Subcutaneous adipose tissue (tissue), 4 donors: ENCODE measurements around the gene HOXC11. TPM values are rescaled to one million over a fixed set of nuclear protein-coding genes. Genes with fewer than 3 reads are reported as not detected.

Experiments
- total RNA-seq, 4 donors: library from RNA; depleted of rRNA; stranded (reverse); fragments of >200 nt; gene quantifications; one replicate each; pipeline ENCODE4 v1.1.0, GENCODE V29; 2016
- TF ChIP-seq, protein P1 (sequence below): fragments of 450-650 bp; IDR thresholded peaks from one replicate; pipeline ENCODE4 v1.5.1; 2016; ENCODE audit warnings: low read depth, mild to moderate bottlenecking, control low read depth, antibody characterized with exemption, moderate library complexity

The HOXC11 gene
- total RNA-seq, 4 donors from 2014 or later, result 0.38 to 0.51 (median 0.44) TPM; not detected in 1

DNA sequence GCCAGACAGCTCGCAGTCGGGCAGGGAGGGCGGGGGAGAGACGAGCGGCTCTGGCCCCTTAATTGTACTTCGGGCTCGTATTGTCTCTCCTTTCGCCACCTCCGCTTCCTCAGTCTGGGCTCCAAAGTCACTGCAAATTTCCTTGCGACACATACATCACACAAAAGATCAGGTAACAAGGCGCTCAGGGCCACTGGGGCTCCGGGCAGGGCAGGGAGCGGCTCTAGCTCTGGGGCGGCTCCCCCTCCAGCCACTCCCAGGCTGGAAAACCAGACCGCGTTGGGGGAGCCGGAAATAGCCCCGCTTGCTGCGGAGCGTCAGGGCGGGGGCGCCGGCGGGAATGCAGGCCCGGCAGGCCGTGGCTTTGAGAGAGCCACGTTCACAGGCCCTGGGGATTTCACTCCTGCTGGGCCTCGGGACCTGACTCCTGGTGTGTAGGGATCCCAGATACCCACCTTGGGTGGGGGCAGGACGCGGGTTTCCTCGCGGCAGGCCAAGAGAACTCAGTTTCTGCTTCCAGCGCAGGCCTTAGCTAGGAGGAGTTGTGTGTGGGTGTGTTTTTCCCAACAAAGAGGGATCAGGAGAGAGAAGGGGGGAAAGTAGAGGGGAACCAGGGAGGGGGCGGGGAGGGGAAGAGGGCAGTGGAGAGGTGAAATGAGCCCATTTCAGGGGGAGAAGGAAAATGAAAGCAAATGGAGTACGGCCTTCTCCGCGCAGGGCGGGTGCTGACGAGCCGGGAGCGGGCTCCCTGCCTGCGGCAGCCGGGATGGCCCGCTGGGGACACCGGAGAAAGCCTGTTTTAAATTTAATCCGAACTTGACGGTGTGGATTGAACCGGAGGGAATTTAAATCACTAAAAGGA, 22.7 kb downstream of the HOXC11 start:
- TF ChIP-seq, protein P1, sequence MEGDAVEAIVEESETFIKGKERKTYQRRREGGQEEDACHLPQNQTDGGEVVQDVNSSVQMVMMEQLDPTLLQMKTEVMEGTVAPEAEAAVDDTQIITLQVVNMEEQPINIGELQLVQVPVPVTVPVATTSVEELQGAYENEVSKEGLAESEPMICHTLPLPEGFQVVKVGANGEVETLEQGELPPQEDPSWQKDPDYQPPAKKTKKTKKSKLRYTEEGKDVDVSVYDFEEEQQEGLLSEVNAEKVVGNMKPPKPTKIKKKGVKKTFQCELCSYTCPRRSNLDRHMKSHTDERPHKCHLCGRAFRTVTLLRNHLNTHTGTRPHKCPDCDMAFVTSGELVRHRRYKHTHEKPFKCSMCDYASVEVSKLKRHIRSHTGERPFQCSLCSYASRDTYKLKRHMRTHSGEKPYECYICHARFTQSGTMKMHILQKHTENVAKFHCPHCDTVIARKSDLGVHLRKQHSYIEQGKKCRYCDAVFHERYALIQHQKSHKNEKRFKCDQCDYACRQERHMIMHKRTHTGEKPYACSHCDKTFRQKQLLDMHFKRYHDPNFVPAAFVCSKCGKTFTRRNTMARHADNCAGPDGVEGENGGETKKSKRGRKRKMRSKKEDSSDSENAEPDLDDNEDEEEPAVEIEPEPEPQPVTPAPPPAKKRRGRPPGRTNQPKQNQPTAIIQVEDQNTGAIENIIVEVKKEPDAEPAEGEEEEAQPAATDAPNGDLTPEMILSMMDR, result no peak

DNA sequence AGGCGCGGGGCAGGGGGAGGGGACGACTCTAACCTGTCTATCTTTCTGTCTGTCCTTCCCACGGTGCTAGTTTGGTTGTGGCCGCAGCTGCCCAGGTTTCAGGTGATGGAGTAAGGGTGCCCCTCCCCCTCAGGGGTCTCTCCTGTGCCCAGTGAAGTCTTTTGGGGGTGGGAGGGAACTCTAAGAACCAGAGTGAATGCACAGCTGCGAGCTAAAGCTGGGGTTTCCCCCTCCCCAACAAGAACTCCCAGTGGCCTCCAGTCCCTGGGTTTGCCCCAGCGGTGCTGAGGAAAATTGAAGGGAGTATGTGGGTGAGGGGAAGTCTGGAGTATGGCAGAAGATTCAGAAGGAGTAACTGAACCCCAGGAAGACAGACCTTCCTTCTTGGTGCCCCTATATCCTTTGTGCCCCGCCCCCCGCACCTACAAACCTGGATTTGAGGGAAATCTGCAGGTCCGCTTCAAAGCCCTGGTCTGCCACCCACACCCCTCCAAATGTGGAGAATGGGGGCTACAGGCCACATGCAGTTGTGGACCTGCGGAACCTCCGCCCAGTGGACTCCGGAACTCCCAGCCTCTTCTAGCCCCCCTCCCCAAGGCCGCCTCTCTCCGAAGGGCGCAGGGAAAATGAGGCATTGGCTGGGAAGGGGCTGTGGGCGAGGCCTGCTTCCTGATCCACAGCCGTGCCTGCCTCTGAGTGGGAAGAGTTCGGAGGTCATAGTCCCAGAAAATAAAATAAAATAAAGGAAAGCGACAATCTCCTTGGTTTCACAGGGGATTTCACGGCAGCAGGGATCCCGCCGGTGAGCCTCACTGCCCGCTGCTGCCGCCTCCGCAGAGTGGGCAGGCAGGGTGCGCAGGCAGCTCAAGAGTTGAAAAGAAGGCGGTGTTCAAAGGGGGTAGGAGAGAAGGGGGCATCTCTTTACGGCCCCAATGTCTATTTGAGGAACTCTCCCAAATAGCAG, 23.6 kb downstream of the HOXC11 start:
- TF ChIP-seq, protein P1, result no peak

DNA sequence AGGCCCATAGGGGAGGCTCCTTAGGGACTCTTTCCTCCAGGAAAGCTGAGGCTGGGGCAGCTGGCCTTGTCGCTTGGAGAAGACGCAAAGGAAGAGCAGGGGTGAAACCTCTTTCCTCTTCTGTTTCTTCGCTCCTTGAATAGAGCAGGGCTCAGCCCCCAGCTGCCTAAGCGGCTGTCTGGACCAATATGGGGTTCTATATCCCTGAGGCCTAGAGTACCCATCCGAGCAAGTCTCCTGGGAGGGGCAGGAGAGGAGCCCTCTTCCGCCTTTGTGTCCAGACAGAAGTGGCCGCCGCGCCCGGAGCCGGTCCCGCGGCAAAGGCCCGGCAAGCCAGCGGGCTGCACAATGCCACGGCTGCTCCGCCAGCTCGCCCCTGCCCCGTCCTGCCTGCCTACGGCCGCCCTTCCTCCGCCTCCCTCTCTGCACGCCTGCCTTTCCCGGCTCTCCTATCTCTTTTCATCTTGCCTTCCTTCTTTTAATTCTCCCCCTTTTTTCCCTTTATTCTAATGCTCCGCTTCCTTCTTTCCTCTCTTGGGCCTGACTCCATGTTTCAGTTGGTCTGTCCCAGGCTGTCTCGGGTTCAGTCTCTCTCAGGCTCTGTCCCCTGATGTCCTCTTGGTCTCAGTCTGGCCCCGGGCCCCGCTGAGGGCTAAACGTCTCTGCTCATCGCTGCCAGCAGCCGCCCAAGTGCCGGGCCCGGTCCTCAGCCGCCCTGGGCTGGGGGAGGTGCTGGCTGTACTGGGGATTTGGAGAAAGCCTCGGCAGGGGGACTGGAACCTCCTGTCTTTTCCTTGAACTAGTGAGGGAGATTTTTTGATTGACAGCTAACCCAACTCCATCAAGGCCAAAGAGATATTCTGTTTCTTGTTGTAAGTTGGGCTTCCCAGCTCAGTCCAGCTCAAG, 24.5 kb downstream of the HOXC11 start:
- TF ChIP-seq, protein P1, result no peak

DNA sequence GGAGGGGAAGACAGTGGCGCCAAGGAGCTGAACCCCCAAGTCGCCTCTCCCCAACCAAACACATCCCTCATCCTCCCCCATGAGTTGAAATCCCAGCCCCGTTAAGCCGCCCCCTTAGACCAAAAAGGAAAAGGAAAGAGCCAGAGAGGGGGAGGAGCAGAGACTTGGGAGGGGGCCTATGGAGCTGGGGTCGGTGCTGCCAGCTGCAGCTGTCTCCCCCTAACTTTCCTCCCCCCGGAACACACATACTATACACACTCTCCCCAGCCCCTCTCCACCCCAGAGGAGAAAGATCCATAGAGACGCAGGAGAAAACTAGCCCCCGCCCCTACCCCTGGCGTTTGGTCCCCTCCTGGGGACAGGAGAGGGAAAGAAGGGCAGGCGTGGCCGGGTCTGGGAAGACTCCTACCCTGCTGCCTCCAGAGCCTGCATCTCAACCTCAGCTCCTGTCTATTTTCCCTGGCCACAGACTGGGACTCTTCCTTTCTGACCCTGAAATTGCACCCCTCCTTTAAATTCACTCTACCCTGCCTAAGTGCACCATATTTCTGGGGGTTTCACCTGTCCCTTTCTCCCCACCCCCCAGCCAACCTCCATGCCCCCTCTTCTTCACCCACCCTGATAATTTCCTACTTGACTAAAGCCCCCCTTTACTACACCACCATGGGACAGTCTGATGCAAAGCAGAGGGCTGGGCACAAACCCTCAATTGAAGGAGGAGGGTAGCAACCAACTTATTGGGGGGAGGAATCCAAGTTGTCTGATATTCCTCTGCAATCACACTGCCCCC, 25.4 kb downstream of the HOXC11 start:
- TF ChIP-seq, protein P1, result no peak

DNA sequence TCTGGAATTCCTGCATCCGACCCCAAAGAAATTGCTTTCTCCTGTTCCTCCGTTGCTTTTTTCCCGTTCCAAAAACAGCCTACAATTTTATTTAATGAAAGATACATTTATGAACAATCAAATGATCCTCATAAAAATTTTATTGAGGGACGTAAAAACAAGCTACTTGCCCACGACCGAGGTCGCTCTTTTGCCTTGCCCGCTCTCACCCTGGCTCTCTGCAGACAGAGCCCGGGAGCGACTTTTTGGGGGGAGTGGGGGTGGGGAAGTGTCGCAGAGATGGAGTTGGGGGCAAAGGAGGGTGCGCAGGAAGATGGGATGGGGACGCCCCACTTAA, 25.9 kb downstream of the HOXC11 start:
- TF ChIP-seq, protein P1, result no peak

DNA sequence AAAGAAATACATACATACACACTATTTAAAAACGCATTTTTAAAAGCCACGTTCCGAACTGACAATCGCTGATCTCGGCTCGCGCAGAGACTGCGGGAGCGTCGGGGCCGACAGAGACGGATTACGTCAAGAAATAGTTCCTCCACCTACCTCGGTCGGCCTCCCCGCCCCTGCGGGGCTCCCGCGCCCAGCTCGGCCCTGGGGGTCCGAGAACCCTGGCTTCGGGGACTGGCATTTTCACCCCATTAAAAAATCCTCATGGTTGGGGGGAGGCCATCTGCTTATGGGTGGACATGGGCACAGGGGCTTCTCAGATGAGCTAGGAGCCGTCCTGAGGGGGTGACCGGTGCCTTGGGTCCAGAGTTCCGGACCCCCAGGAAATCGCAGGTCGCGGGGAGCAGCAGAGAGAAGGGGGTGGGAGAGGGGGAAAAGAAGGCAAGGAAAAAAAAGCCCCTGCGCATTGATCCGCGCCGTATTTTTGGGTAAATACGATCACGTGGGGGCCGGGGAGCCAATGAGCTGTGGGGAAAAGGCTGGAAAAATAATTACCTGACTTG, 26.7 kb downstream of the HOXC11 start:
- TF ChIP-seq, protein P1, result no peak
